GM21381 (cell line): ENCODE data around the gene NAE1.
"Not testable (repeated sequence)": the region's sequence is repeated elsewhere in the genome, so short reads cannot be mapped to it uniquely, and the experiment has no call there.

Experiments
- ATAC-seq: cut with Tn5 transposase; IDR thresholded peaks from one replicate; pipeline ENCODE4 v1.9.1; 2021; ENCODE audit warnings: mild to moderate bottlenecking, moderate library complexity; ENCODE audit not compliant: unreplicated experiment

The NAE1 gene

GRCh38 chr16:66830422-66831404 lies at the start of gene NAE1:
NAE1 (minus strand) TSS chr16:66830976; CDS start chr16:66830899, 77 bp downstream.
- peak; percentile 93 for ATAC-seq

- no peak for ATAC-seq
Measured at GRCh38 chr16:66878067-66878466, 47.3 kb upstream of the NAE1 start.

- ATAC-seq, result no peak
Measured at GRCh38 chr16:66874079-66874775, 43.5 kb upstream of the NAE1 start.

- ATAC-seq, result no peak
Measured at GRCh38 chr16:66873685-66874055, 42.9 kb upstream of the NAE1 start.

- peak; percentile 84 for ATAC-seq
Measured at GRCh38 chr16:66872943-66873684, 42.3 kb upstream of the NAE1 start.

GRCh38 chr16:66872559-66872942 lies 41.8 kb upstream of the NAE1 start:
- ATAC-seq, result no peak

- ATAC-seq, result no peak
Measured at GRCh38 chr16:66871840-66872239, 41.1 kb upstream of the NAE1 start.

- not testable (repeated sequence) for ATAC-seq
Measured at GRCh38 chr16:66871363-66871762, 40.6 kb upstream of the NAE1 start.

- ATAC-seq, result no peak
Measured at GRCh38 chr16:66869424-66869823, 38.6 kb upstream of the NAE1 start.

GRCh38 chr16:66863707-66864106 lies 32.9 kb upstream of the NAE1 start:
- ATAC-seq, result no peak

- ATAC-seq, result no peak
Measured at GRCh38 chr16:66862023-66862520, 31.3 kb upstream of the NAE1 start.

GRCh38 chr16:66859397-66860068 lies 28.8 kb upstream of the NAE1 start:
- no peak for ATAC-seq

GRCh38 chr16:66858740-66859396 lies 28.1 kb upstream of the NAE1 start:
- no peak for ATAC-seq

- no peak for ATAC-seq
Measured at GRCh38 chr16:66857437-66857836, 26.7 kb upstream of the NAE1 start.

GRCh38 chr16:66856801-66857200 lies 26.0 kb upstream of the NAE1 start:
- no peak for ATAC-seq

- no peak for ATAC-seq
Measured at GRCh38 chr16:66856184-66856730, 25.5 kb upstream of the NAE1 start.

GRCh38 chr16:66853261-66854139 lies 22.7 kb upstream of the NAE1 start:
- ATAC-seq, result no peak

GRCh38 chr16:66851166-66851964 lies 20.6 kb upstream of the NAE1 start:
- no peak for ATAC-seq
